ENCODE measurements around the gene ADAMTS6. TPM values are rescaled to one million over a fixed set of nuclear protein-coding genes. Genes with fewer than 3 reads are reported as not detected.

The ADAMTS6 gene
- total and polyA plus RNA-seq, 2 experiments from 2014 or later, result 3.4 to 21.0 TPM

GRCh38 chr5:65141493-65141892 lies 340.2 kb downstream of the ADAMTS6 start:
- no peak for DNase-seq (ENCODE audit: low spot score)
- Histone ChIP-seq H3K27ac (no peak overlapping the region), H3K4me1 (ENCODE audit: insufficient read depth) (peaks cover 9% of the 10 kb centered on the region), H3K27me3 (no peaks in the 10 kb centered on the region), H3K4me2 (no peak overlapping the region), H3K4me3 (no peak overlapping the region), H3K9me2 (replicated peaks; ENCODE audit: insufficient read depth) (no peaks in the 10 kb centered on the region), H2AFZ (no peak overlapping the region), H3K9me3 (ENCODE audit: low read depth) (no peaks in the 10 kb centered on the region), H3K36me3 (replicated peaks; ENCODE audit: insufficient read depth, low read depth) (no peaks in the 10 kb centered on the region), H4K20me1 (ENCODE audit: insufficient read depth, poor library complexity, severe bottlenecking) (no peaks in the 10 kb centered on the region), H3K79me2 (no peaks in the 10 kb centered on the region)
- TF ChIP-seq EZH2phosphoT487 (IDR thresholded peaks at IDR 0.05; ENCODE audit: low read depth, severe bottlenecking, unreplicated experiment) (no peak), EZH2 (IDR thresholded peaks at IDR 0.05; ENCODE audit: borderline replicate concordance) (no peak)
- TF ChIP-seq, protein P1, sequence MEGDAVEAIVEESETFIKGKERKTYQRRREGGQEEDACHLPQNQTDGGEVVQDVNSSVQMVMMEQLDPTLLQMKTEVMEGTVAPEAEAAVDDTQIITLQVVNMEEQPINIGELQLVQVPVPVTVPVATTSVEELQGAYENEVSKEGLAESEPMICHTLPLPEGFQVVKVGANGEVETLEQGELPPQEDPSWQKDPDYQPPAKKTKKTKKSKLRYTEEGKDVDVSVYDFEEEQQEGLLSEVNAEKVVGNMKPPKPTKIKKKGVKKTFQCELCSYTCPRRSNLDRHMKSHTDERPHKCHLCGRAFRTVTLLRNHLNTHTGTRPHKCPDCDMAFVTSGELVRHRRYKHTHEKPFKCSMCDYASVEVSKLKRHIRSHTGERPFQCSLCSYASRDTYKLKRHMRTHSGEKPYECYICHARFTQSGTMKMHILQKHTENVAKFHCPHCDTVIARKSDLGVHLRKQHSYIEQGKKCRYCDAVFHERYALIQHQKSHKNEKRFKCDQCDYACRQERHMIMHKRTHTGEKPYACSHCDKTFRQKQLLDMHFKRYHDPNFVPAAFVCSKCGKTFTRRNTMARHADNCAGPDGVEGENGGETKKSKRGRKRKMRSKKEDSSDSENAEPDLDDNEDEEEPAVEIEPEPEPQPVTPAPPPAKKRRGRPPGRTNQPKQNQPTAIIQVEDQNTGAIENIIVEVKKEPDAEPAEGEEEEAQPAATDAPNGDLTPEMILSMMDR (IDR thresholded peaks at IDR 0.05; ENCODE audit: poor library complexity), result no peak

DNA sequence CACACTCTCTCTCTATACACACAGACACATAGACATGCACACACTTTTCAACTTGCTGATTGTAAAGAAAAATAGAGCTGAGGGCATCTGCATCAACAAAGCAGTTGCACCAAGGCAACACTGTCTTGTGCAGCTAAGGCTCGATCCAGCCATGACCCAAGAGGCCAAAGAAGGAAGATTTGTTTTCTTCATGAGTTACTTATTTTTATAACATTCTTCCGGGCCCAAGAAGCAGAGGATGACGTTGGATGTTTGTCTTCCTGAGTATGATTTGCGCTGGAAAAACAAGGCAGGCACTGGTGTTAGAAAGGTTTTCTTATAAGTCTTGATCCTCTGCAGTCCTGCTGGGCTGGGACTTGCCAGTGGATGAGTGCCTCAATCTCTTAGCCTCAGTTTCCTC lies 344.1 kb downstream of the ADAMTS6 start:
- H2AFZ ChIP-seq, result no peak overlapping the region
- H3K27me3 ChIP-seq, result no peaks in the 10 kb centered on the region
- no peak overlapping the region for H3K4me3 ChIP-seq
- H3K9me2 ChIP-seq (replicated peaks; ENCODE audit: insufficient read depth), result no peaks in the 10 kb centered on the region
- H3K27ac ChIP-seq, result peak overlapping the region; percentile 70
- peak; percentile 33 for DNase-seq (ENCODE audit: low spot score)
- H3K4me2 ChIP-seq, result no peak overlapping the region
- no peaks in the 10 kb centered on the region for H3K9me3 ChIP-seq (ENCODE audit: low read depth)
- whole genome bisulfite sequencing (ENCODE audit: low lambda C conversion rate, missing lambda C conversion rate), result 62% methylated on average over 4 of the region's 4 CpGs
- TF ChIP-seq, protein P1 (IDR thresholded peaks at IDR 0.05; ENCODE audit: poor library complexity), result no peak
- TF ChIP-seq EZH2 (IDR thresholded peaks at IDR 0.05; ENCODE audit: borderline replicate concordance), result no peak
- TF ChIP-seq EZH2phosphoT487 (IDR thresholded peaks at IDR 0.05; ENCODE audit: low read depth, severe bottlenecking, unreplicated experiment), result no peak
- no peaks in the 10 kb centered on the region for H4K20me1 ChIP-seq (ENCODE audit: insufficient read depth, poor library complexity, severe bottlenecking)
- H3K79me2 ChIP-seq, result no peaks in the 10 kb centered on the region
- no peaks in the 10 kb centered on the region for H3K4me1 ChIP-seq (ENCODE audit: insufficient read depth)
- H3K36me3 ChIP-seq (replicated peaks; ENCODE audit: insufficient read depth, low read depth), result no peaks in the 10 kb centered on the region

GRCh38 chr5:65133477-65134110 lies 348.1 kb downstream of the ADAMTS6 start:
- DNase-seq (ENCODE audit: low spot score), result no peak
- H3K4me2 ChIP-seq, result no peak overlapping the region
- H3K4me3 ChIP-seq, result no peak overlapping the region
- TF ChIP-seq, protein P1 (IDR thresholded peaks at IDR 0.05; ENCODE audit: poor library complexity), result no peak
- TF ChIP-seq EZH2 (IDR thresholded peaks at IDR 0.05; ENCODE audit: borderline replicate concordance) (no peak), EZH2phosphoT487 (IDR thresholded peaks at IDR 0.05; ENCODE audit: low read depth, severe bottlenecking, unreplicated experiment) (no peak)
- no peaks in the 10 kb centered on the region for H4K20me1 ChIP-seq (ENCODE audit: insufficient read depth, poor library complexity, severe bottlenecking)
- no peaks in the 10 kb centered on the region for H3K4me1 ChIP-seq (ENCODE audit: insufficient read depth)
- no peak overlapping the region for H3K27ac ChIP-seq
- H2AFZ ChIP-seq, result no peak overlapping the region
- 86% methylated on average over 2 of the region's 2 CpGs for WGBS (ENCODE audit: low lambda C conversion rate, missing lambda C conversion rate)
- H3K27me3 ChIP-seq, result no peaks in the 10 kb centered on the region
- no peaks in the 10 kb centered on the region for H3K9me2 ChIP-seq (replicated peaks; ENCODE audit: insufficient read depth)
- no peaks in the 10 kb centered on the region for H3K36me3 ChIP-seq (replicated peaks; ENCODE audit: insufficient read depth, low read depth)
- H3K79me2 ChIP-seq, result no peaks in the 10 kb centered on the region
- no peaks in the 10 kb centered on the region for H3K9me3 ChIP-seq (ENCODE audit: low read depth)

All from hepatocyte (in vitro differentiated cells).